Hematopoietic multipotent progenitor cell treated with erythropoietin and hydrocortisone succinate and interleukin-3 and kit ligand, for 15 days (in vitro differentiated cells): ENCODE results near the gene PCDHA9.
"Not testable (repeated sequence)": the region's sequence is repeated elsewhere in the genome, so short reads cannot be mapped to it uniquely, and the experiment has no call there.

Experiments
- DNase-seq: peaks from one replicate; pipeline ENCODE4 v3.0.0-alpha.2; 2015; ENCODE audit warnings: low spot score

The PCDHA9 gene

DNA sequence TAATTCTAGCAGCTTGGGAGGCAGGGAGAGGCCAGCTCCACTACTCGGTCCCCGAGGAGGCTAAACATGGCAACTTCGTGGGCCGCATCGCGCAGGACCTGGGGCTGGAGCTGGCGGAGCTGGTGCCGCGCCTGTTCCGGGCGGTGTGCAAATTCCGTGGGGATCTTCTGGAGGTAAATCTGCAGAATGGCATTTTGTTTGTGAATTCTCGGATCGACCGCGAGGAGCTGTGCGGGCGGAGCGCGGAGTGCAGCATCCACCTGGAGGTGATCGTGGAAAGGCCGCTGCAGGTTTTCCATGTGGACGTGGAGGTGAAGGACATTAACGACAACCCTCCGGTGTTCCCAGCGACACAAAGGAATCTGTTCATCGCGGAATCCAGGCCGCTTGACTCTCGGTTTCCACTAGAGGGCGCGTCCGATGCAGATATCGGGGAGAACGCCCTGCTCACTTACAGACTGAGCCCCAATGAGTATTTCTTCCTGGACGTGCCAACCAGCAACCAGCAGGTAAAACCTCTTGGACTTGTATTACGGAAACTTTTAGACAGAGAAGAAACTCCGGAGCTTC, 13.7 kb upstream of the PCDHA9 start:
- not testable (repeated sequence) for DNase-seq

DNA sequence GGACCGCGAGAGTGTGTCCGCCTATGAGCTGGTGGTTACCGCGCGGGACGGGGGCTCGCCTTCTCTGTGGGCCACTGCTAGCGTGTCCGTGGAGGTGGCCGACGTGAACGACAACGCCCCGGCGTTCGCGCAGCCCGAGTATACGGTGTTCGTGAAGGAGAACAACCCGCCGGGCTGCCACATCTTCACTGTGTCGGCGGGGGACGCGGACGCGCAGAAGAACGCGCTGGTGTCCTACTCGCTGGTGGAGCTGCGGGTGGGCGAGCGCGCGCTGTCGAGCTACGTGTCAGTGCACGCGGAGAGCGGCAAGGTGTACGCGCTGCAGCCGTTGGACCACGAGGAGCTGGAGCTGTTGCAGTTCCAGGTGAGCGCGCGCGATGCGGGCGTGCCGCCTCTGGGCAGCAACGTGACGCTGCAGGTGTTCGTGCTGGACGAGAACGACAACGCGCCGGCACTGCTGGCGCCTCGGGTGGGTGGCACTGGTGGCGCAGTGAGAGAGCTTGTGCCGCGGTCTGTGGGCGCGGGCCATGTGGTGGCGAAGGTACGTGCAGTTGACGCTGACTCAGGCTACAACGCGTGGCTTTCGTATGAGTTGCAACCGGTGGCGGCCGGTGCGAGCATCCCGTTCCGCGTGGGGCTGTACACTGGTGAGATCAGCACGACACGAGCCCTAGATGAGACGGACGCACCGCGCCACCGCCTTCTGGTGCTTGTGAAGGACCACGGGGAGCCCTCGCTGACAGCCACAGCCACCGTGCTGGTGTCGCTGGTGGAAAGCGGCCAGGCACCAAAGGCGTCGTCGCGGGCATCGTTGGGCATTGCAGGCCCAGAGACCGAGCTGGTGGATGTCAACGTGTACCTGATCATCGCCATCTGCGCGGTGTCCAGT, 12.3 kb upstream of the PCDHA9 start:
- no peak for DNase-seq

DNA sequence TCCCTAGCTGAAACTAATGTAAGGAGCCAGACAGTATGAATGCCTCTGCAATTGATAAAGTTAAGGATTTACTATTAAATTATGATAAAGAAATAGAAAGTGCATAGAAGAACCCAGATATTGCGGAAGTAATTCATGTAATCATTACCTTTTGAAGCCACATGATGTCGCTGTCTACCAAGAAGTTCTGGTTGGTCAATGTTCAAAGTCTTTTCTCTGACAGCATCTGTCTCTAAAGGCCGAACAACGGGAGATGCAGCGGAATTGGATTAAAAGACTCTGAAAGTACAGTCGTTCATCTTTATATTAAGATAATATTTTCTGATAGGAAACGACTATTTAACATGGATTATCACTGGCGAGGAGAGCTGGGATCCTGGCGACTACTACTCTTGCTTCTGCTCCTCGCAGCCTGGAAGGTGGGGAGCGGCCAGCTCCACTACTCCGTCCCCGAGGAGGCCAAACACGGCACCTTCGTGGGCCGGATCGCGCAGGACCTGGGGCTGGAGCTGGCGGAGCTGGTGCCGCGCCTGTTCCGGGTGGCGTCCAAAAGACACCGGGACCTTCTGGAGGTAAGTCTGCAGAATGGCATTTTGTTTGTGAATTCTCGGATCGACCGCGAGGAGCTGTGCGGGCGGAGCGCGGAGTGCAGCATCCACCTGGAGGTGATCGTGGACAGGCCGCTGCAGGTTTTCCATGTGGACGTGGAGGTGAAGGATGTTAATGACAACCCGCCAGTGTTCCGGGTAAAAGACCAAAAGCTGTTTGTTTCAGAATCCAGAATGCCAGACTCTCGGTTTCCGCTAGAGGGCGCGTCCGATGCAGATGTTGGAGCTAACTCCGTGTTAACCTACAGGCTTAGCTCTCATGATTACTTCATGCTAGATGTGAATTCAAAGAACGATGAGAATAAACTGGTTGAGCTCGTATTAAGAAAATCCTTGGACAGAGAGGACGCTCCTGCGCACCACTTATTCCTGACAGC, 6.9 kb upstream of the PCDHA9 start, which contains the start of gene PCDHA8:
Gene PCDHA8 (plus strand): TSS at position 210 of the 985 bp plus-strand sequence. CDS start 135 bp downstream, at position 345.
- no peak for DNase-seq

DNA sequence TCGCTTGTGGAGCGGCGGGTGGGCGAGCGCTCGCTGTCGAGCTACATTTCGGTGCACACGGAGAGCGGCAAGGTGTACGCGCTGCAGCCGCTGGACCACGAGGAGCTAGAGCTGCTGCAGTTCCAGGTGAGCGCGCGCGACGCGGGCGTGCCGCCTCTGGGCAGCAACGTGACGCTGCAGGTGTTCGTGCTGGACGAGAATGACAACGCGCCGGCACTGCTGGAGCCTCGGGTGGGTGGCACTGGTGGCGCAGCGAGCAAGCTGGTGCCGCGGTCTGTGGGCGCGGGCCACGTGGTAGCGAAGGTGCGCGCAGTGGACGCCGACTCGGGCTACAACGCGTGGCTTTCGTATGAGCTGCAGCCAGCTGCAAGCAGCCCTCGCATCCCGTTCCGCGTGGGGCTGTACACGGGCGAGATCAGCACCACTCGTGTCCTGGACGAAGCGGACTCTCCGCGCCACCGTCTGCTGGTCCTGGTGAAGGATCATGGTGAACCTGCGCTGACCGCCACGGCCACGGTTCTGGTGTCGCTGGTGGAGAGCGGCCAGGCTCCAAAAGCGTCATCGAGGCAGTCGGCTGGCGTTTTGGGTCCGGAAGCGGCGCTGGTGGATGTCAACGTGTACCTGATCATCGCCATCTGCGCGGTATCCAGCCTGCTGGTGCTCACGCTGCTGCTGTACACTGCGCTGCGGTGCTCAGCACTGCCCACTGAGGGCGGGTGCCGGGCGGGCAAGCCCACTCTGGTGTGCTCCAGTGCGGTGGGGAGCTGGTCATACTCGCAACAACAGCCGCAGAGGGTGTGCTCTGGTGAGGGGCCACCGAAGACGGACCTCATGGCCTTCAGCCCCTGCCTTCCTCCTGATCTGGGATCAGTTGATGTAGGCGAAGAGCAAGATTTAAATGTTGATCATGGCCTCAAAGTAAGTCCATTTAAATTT, 5.1 kb upstream of the PCDHA9 start:
- DNase-seq = no peak

DNA sequence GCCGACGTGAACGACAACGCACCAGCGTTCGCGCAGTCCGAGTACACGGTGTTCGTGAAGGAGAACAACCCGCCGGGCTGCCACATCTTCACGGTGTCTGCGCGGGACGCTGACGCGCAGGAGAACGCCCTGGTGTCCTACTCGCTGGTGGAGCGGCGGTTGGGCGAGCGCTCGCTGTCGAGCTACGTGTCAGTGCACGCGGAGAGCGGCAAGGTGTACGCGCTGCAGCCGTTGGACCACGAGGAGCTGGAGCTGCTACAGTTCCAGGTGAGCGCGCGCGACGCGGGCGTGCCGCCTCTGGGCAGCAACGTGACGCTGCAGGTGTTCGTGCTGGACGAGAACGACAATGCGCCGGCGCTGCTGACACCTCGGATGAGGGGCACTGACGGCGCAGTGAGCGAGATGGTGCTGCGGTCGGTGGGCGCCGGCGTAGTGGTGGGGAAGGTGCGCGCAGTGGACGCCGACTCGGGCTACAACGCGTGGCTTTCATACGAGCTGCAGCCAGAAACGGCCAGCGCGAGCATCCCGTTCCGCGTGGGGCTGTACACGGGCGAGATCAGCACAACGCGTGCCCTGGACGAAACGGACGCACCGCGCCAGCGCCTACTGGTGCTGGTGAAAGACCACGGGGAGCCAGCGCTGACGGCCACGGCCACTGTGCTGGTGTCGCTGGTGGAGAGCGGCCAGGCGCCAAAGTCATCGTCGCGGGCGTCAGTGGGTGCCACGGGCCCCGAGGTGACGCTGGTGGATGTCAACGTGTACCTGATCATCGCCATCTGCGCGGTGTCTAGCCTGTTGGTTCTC, 1.9 kb downstream of the PCDHA9 start:
- not testable (repeated sequence) for DNase-seq

DNA sequence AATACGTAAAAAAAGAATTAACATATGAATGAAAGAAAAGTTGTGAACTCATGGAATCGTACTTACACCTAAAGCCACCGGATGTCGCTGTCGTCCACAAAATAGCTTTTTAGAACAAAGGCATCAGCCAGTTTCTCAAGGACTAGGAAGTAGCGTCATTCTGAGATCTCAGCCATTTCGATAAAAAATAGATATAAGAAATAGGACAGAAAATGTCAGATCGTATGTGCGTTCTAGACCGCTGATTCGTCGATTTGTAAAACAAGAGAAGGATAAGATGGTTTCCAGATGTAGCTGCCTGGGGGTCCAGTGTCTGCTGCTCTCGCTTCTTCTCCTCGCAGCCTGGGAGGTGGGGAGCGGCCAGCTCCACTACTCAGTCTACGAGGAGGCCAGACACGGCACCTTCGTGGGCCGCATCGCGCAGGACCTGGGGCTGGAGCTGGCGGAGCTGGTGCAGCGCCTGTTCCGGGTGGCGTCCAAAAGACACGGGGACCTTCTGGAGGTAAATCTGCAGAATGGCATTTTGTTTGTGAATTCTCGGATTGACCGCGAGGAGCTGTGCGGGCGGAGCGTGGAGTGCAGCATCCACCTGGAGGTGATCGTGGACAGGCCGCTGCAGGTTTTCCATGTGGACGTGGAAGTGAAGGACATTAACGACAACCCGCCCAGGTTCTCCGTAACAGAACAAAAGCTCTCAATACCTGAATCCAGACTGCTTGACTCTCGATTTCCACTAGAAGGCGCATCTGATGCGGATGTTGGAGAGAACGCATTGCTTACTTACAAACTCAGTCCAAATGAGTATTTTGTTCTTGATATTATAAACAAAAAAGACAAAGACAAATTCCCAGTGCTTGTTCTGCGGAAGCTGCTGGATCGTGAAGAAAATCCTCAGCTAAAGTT, 7.8 kb downstream of the PCDHA9 start, which contains the start of gene PCDHA10:
Gene PCDHA10 (plus strand): TSS at position 126 of the 903 bp plus-strand sequence. CDS start 152 bp downstream, at position 278.
- no peak for DNase-seq

DNA sequence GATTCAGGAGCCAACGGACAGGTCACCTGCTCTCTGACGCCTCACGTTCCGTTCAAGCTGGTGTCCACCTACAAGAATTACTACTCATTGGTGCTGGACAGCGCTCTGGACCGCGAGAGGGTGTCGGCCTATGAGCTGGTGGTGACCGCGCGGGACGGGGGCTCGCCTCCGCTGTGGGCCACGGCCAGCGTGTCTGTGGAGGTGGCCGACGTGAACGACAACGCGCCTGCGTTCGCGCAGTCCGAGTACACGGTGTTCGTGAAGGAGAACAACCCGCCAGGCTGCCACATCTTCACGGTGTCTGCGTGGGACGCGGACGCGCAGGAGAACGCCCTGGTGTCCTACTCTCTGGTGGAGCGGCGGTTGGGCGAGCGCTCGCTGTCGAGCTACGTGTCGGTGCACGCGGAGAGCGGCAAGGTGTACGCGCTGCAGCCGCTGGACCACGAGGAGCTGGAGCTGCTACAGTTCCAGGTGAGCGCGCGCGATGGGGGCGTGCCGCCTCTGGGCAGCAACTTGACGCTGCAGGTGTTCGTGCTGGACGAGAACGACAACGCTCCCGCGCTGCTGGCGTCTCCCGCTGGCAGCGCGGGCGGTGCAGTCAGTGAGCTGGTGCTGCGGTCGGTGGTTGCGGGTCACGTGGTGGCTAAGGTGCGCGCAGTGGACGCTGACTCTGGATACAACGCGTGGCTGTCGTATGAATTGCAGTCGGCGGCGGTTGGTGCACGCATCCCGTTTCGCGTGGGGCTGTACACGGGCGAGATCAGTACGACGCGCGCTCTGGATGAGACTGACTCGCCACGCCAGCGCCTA, 9.2 kb downstream of the PCDHA9 start:
- no peak for DNase-seq

DNA sequence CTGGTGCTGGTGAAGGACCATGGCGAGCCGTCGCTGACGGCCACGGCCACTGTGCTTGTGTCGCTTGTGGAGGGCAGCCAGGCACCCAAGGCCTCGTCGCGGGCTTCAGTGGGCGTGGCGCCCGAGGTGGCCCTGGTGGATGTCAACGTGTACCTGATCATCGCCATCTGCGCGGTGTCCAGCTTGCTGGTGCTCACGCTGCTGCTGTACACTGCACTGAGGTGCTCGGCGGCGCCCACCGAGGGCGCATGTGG, 9.7 kb downstream of the PCDHA9 start:
- DNase-seq = no peak

DNA sequence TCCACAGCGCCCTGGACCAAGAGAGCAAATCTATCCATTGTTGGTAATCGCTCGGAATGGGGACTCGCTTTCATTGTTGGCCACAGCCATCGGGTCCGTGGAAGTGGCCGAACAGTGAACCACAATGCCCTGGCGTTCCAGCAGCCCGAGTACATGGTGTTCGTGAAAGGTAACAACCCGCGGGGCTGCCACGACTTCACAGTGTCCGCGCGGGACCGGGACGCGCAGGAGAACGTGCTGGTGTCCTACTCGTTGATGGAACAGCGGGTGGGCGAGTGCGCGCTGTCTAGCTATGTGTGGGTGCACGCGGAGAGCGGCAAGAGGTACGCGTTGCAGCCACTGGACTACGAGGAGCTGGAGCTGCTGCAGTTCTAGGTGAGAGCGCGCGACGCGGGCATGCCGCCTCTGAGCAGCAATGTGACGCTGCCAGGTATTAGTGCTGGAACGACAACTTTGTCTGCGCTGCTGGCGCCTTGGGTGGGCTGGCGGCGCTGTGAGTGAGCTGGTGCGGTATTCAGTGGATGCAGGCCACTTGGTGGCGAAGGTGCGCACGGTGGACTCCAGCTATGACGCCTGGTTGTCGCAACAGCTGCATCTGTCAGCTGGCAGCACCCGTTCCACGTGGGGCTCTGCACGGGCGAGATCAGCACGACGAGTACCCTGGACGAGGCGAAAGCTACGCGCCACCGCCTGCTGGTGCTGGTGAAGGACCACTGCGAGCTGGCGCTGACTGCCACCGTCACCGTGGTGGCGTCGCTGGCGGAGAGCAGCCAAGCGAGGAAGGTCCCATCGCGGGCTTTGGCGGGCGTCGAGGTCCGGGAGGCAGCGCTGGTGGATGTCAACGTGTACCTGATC, 14.5 kb downstream of the PCDHA9 start:
- no peak for DNase-seq

DNA sequence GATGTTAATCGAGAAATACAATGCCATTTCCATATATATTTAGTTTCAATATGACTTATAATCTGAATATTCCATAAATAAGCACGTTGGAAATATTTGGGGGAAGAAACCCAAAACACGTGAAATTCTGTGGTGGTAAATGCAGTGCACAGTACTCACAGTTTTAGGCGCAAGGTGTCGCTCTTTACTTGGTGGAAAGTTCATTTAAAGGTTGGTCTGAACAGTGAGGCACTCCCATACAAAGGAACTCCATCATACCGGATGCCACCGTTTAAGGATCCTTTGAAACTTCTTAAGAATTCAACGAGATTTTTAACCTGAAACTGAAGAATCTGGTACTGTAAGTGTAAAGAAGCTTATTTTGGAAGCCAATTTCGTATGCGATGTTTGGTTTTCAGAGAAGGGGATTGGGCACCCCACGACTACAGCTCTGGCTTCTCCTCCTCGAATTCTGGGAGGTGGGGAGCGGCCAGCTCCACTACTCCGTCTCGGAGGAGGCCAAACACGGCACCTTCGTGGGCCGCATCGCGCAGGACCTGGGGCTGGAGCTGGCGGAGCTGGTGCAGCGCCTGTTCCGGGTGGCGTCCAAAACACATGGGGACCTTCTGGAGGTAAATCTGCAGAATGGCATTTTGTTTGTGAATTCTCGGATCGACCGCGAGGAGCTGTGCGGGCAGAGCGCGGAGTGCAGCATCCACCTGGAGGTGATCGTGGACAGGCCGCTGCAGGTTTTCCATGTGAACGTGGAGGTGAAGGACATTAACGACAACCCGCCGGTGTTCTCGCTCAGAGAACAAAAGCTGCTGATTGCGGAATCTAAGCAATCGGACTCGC, 20.8 kb downstream of the PCDHA9 start, which contains the start of gene PCDHA11:
Gene PCDHA11 (plus strand): TSS at position 237 of the 834 bp plus-strand sequence. CDS start 147 bp downstream, at position 384.
- DNase-seq = no peak

DNA sequence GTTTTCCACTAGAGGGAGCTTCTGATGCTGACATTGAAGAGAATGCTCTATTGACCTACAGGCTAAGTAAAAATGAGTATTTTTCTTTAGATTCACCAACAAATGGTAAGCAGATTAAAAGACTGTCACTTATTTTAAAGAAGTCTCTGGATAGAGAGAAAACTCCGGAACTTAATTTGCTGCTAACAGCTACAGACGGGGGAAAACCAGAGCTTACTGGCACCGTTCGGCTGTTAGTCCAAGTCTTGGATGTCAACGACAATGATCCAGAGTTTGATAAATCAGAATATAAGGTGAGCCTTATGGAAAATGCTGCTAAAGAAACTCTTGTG, 21.3 kb downstream of the PCDHA9 start:
- DNase-seq = no peak

DNA sequence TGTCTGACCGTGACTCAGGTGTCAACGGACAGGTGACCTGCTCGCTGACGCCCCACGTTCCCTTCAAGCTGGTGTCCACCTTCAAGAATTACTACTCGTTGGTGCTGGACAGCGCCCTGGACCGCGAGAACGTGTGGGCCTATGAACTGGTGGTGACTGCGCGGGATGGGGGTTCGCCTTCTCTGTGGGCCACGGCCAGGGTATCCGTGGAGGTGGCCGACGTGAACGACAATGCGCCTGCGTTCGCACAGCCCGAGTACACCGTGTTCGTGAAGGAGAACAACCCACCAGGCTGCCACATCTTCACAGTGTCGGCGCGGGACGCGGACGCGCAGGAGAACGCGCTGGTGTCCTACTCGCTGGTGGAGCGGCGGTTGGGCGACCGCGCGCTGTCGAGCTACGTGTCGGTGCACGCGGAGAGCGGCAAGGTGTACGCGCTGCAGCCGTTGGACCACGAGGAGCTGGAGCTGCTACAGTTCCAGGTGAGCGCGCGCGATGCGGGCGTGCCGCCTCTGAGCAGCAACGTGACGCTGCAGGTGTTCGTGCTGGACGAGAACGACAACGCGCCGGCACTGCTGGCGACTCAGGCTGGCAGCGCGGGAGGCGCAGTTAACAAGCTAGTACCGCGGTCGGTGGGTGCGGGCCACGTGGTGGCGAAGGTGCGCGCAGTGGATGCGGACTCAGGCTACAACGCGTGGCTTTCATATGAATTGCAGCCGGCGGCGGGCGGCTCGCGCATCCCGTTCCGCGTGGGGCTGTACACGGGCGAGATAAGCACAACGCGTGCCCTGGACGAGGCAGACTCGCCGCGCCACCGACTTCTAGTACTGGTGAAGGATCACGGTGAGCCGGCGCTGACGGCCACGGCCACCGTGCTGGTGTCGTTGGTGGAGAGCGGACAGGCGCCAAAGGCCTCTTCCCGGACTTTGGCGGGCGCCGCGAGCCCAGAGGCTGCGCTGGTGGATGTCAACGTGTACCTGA, 22.3 kb downstream of the PCDHA9 start:
- DNase-seq = no peak

DNA sequence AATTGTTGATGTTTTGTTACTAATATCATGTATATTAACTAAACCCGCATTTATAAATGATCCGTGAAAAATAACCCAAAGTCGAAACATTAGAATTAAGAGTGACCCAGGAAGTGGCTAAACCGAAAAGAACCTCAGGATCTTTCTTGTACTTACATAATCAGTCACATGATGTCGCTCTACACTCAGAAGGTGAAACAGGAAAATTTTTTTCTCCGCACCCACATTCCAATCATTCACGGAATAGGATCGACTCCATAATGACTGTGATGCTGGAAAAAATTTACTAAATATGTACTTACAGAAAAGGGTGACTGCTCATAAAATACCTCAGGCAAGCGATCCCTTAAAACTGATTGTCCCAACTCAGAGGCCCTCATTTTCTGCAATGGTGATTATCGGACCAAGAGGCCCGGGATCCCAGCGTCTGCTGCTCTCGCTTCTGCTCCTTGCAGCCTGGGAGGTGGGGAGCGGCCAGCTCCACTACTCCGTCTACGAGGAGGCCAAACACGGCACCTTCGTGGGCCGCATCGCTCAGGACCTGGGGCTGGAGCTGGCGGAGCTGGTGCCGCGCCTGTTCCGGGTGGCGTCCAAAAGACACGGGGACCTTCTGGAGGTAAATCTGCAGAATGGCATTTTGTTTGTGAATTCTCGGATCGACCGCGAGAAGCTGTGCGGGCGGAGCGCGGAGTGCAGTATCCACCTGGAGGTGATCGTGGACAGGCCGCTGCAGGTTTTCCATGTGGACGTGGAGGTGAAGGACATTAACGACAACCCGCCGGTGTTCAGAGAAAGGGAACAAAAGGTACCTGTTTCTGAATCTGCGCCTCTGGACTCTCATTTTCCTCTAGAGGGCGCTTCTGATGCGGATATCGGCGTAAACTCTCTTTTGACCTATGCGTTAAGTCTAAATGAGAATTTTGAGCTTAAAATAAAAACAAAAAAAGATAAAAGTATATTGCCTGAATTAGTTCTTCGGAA, 27.2 kb downstream of the PCDHA9 start, which contains the start of gene PCDHA12:
Gene PCDHA12 (plus strand): TSS at position 224 of the 981 bp plus-strand sequence. CDS start 165 bp downstream, at position 389.
- no peak for DNase-seq
